Measurements from ENCODE around the gene KLHL3. TPM values are rescaled to one million over a fixed set of nuclear protein-coding genes. Genes with fewer than 3 reads are reported as not detected.
A peak's percentile ranks its signal among the peaks of the same experiment; 100 is the strongest.

Gene KLHL3
- total and polyA plus RNA-seq, 11 donors, result 8.3 to 77.6 (median 26.1) TPM

GRCh38 chr5:137754188-137754960 is 18.5 kb upstream of the KLHL3 start, which contains the start of gene HNRNPA0:
Gene HNRNPA0 (minus strand): TSS chr5:137754363. CDS start chr5:137754066, 297 bp downstream.
- Histone ChIP-seq H3K4me3 (peak within 1 kb of the TSS; percentile 58 to 97 (median 82)), H3K27me3 (no peaks in the 10 kb centered on the region), H3K27ac (peak within 1 kb of the TSS; percentile 94 to 100 (median 99)), H3K36me3 (peaks cover 0 to 23% (median 0%) of the 10 kb centered on the region in 9 donors), H3K4me1 (peaks cover 2 to 37% (median 23%) of the 10 kb centered on the region in 12 donors), H3K9me3 (no peaks in the 10 kb centered on the region)
- DNase-seq, result peak; percentile 96 to 98 (median 97)
- TF ChIP-seq, protein P1, sequence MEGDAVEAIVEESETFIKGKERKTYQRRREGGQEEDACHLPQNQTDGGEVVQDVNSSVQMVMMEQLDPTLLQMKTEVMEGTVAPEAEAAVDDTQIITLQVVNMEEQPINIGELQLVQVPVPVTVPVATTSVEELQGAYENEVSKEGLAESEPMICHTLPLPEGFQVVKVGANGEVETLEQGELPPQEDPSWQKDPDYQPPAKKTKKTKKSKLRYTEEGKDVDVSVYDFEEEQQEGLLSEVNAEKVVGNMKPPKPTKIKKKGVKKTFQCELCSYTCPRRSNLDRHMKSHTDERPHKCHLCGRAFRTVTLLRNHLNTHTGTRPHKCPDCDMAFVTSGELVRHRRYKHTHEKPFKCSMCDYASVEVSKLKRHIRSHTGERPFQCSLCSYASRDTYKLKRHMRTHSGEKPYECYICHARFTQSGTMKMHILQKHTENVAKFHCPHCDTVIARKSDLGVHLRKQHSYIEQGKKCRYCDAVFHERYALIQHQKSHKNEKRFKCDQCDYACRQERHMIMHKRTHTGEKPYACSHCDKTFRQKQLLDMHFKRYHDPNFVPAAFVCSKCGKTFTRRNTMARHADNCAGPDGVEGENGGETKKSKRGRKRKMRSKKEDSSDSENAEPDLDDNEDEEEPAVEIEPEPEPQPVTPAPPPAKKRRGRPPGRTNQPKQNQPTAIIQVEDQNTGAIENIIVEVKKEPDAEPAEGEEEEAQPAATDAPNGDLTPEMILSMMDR (IDR thresholded peaks at IDR 0.05), result peak in 3 of 12 donors; percentile 8 to 22 (median 18)
- peak; percentile 68 to 97 for TF ChIP-seq POLR2A (IDR thresholded peaks at IDR 0.05)
- ATAC-seq, result peak; percentile 93 to 98 (median 96)
- intact Hi-C loops (cut with DNase I), result loop anchor here in 2 of 10 donors (5.0 to 10.0 kb wide), 2 partner anchors 133 to 280 kb away; partner anchors contain the start of genes FAM13B (in 1 of the 2) and PKD2L2 (in 1 of the 2)
- 1 to 2% (median 1%) methylated on average over 34 to 79 of the region's 79 CpGs for WGBS, 4 donors

DNA sequence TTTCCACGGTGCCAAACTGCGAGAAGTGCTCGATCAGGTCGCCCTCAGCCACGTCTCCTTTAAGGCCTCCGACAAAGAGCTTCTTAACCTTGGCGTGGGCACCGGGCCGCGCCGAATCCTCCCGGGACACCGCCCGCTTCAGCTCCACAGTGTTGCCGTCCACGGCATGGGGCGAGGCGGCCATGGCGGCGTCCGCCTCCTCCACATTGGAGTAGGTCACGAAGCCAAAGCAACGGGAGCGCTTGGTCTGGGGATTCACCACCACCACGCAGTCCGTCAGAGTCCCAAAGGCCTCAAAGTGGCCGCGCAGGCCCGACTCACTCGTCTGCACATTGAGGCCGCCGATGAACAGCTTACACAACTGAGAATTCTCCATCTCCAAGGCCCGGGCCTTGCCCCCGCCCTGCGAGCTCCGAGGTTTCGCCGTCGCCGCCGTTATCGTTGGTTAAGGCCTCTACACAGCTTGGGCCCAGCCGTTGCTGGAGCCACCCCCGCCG is 17.9 kb upstream of the KLHL3 start:
- TF ChIP-seq POLR2A (IDR thresholded peaks at IDR 0.05), result no peak
- TF ChIP-seq, protein P1 (IDR thresholded peaks at IDR 0.05), result no peak
- Histone ChIP-seq H3K4me3 (peak overlapping the region; percentile 58 to 97 (median 82)), H3K4me1 (peaks cover 2 to 43% (median 25%) of the 10 kb centered on the region in 12 donors), H3K36me3 (peaks cover 0 to 23% (median 0%) of the 10 kb centered on the region in 9 donors), H3K27ac (peak overlapping the region; percentile 94 to 100 (median 99)), H3K27me3 (no peaks in the 10 kb centered on the region), H3K9me3 (no peaks in the 10 kb centered on the region)
- ATAC-seq, result peak; percentile 9 to 24 (median 19)
- peak in 3 of 5 donors; percentile 64 to 81 (median 69) for DNase-seq
- intact Hi-C loops (cut with DNase I), result loop anchor here in 2 of 10 donors (5.0 to 10.0 kb wide), 2 partner anchors 134 to 281 kb away; partner anchors contain the start of genes FAM13B (in 1 of the 2) and PKD2L2 (in 1 of the 2)
- 0 to 1% (median 0%) methylated on average over 20 to 45 of the region's 45 CpGs for WGBS, 4 donors

- 1% methylated on average over 36 to 63 of the region's 63 CpGs for WGBS, 4 donors
- no peaks in the 10 kb centered on the region for H3K27me3 ChIP-seq
- H3K27ac ChIP-seq, result peak overlapping the region; percentile 94 to 100 (median 99)
- DNase-seq (peak; percentile 33 to 70 (median 46)), ATAC-seq (peak in 3 of 4 donors; percentile 0 to 18 (median 0))
- intact Hi-C loops (cut with DNase I), result loop anchor here in 2 of 10 donors (5.0 to 10.0 kb wide), 2 partner anchors 134 to 282 kb away; partner anchors contain the start of genes FAM13B (in 1 of the 2) and PKD2L2 (in 1 of the 2)
- peaks cover 0 to 23% (median 0%) of the 10 kb centered on the region in 9 donors for H3K36me3 ChIP-seq
- peaks cover 2 to 44% (median 26%) of the 10 kb centered on the region in 12 donors for H3K4me1 ChIP-seq
- no peak for TF ChIP-seq POLR2A (IDR thresholded peaks at IDR 0.05)
- TF ChIP-seq, protein P1 (IDR thresholded peaks at IDR 0.05), result no peak
- H3K9me3 ChIP-seq, result no peaks in the 10 kb centered on the region
- H3K4me3 ChIP-seq, result peak overlapping the region; percentile 58 to 97 (median 82)
Observed at GRCh38 chr5:137752905-137753690, 17.2 kb upstream of the KLHL3 start.
